GM19193 (cell line): Measurements from ENCODE around the gene TREX2.

Source experiments
- POLR2A ChIP-seq: IDR thresholded peaks from 4 replicates; pipeline ENCODE4 v1.6.1; 2011; ENCODE audit not compliant: insufficient read depth, insufficient read length; ENCODE audit errors: extremely low read depth

The TREX2 gene

GRCh38 chrX:153439977-153440376 lies 5.9 kb downstream of the TREX2 start:
- no peak for TF ChIP-seq POLR2A

DNA sequence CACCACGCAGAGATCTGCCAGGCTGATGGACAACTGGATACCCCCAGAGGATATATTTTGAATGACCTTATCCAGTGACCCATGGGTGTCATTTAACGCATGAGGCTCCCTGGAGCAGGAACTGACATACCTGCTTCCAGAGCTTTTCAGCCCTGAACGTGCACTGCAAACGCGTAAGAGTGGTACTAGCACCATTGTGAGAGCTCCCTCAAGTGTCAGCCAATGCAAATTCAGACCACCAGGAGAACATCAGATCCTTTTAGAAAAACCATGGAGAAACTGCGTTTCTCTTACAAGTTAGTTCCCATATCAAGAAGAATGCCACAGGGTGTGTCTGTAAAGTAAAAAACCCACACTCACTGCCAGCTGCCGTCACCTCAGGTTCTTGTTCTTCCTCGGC lies 7.3 kb downstream of the TREX2 start:
- no peak for TF ChIP-seq POLR2A

DNA sequence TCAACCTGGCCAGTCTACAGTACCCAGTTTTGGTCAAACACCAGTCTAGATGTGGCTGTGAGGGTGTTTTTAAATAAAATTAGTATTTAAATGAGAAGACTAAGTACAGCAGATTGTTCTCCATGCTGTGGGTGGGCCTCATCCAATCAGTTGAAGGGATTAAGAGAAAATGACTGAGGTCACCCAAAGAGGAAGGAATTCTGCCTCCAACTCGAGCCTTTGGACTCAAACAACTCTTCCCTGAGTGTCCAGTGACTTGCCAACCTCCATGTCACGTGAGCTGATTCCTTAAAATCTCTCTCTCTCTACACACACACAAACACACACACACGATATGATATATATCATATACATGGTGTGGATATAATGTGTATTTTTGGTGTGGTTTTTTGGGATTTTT lies 10.0 kb downstream of the TREX2 start:
- TF ChIP-seq POLR2A, result no peak

DNA sequence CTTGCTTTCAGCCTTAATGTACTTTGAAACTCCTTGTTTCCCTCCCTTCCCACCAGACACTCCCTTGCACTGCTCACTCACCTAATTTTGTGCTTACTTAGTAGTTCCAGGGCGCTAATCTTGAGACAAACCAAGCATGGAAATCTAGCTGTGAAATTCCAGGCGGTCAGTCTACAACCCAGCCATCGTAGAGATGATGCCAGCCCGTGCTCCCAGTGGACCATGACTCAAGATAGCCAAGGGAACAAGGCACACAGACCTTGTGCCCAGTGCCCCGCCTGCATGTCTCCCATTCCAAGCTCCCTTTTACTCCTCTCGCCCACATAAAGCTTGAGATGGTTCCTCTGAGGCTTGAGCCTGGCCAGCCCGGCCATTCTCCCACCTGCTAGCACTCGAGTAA lies 11.1 kb downstream of the TREX2 start:
- TF ChIP-seq POLR2A, result no peak

GRCh38 chrX:153433781-153434285 lies 12.0 kb downstream of the TREX2 start:
- no peak for TF ChIP-seq POLR2A

DNA sequence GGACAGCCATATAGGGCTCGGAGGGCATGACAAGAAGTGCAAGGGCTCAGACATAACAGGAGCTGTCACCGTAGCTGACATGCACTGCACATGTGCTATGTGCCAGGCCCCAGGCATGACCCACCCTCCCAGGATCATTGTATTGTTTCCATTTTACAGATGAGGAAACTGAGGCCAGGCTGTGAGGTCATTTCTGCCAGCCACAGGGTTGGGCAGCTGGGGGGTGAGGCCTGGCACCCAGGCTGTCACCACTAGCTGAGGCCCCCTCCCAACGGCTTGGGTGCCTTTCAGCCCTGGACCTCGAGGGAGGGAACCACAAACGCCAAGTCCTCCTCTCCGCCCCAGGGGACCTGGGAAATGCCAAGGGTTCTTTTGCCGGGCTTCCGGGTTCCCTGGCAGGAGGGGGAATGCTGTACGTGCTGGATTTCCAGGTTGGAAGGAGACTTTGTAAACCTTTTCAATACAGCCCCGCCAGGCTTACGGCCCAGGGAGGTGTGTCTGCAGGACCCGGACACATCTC lies 12.6 kb downstream of the TREX2 start:
- no peak for TF ChIP-seq POLR2A

DNA sequence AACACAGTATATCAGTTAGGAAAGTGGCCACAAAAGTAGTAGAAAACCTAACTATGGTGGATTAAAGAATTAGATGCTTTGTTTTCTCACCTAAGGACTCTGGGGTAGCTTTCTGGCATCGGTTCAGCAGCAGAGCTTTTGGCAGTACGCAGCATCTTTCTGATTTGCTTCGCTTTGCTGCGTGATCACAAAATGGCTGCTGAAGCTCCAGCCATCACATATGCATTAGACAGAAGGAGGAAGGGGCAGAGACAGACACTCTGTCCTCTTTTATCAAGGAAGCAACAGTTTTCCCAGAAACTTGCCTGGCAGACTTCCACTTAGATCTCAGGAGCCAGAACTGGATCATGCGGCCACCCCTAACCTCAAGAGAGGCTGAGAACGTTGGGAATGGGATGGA lies 15.1 kb downstream of the TREX2 start:
- no peak for TF ChIP-seq POLR2A

GRCh38 chrX:153426204-153426603 lies 19.7 kb downstream of the TREX2 start:
- no peak for TF ChIP-seq POLR2A

- no peak for TF ChIP-seq POLR2A
These were observed 22.2 kb downstream of the TREX2 start for GRCh38 chrX:153423652-153424051.

GRCh38 chrX:153421856-153422255 lies 24.0 kb downstream of the TREX2 start:
- no peak for TF ChIP-seq POLR2A

- no peak for TF ChIP-seq POLR2A
These were observed 24.8 kb downstream of the TREX2 start for GRCh38 chrX:153420851-153421599.

- TF ChIP-seq POLR2A, result no peak
These were observed 28.2 kb downstream of the TREX2 start for GRCh38 chrX:153417637-153418036.

DNA sequence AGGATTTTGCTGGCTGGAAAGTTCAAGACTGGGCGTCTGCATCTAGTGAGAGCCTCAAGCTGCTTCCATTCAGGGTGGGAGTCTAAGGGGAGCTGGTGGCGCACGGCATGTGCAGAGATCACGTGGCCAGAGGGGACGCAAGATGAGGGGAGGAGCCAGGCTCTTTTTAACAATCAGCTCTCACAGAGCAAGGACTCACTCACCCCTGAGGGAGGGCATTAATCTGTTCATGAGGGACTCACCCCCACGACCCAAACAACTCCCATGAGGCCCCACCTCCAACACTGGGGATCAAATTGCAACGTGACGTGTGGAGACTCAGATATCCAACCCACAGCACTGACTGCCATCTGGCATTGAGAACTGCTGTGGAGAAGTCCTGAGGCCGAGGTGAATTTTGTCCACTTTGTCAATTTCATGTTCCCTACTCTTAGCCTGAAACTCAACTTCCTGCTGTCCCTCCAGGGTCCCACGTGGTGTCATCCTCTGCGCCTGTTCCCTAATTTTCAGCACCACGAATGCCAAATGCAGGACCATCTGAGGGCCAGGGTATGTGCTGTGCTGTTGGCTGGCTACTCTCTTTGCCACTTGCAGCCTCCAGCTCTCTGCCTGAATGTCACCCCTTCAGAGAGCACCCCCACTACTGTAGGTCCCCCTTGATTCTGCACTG lies 28.9 kb downstream of the TREX2 start:
- TF ChIP-seq POLR2A, result no peak

GRCh38 chrX:153414856-153415510 lies 30.9 kb downstream of the TREX2 start:
- no peak for TF ChIP-seq POLR2A

GRCh38 chrX:153413731-153414130 lies 32.1 kb downstream of the TREX2 start:
- TF ChIP-seq POLR2A, result no peak

- TF ChIP-seq POLR2A, result no peak
These were observed 32.8 kb downstream of the TREX2 start for GRCh38 chrX:153412746-153413720.
